IMR-90 (cell line): ENCODE results near the gene RGS9. TPM values are rescaled to one million over a fixed set of nuclear protein-coding genes. Genes with fewer than 3 reads are reported as not detected.

Experiments
- ATAC-seq: fragments of 200-7000 bp; cut with Tn5 transposase; 2 replicates; pipeline ENCODE4 v1.9.1; 2020; ENCODE audit warnings: low read depth, mild to moderate bottlenecking, moderate library complexity
- BruUV-seq: library from RNA; stranded (reverse); fragments of 400-500 nt; replicated peaks from 2 replicates; lab custom pipeline; 2021; lab: Mats Ljungman, UMichigan
- CTCF ChIA-PET: fragments of 300-600 bp; formaldehyde crosslinking; extraction: SDS; loops from one replicate; lab custom pipeline; 2021; ENCODE audit warnings: antibody characterized with exemption; lab: Yijun Ruan, JAX
- POLR2A ChIA-PET: fragments of 300-600 bp; sonication (Branson Sonifier 250); formaldehyde crosslinking; loops from one replicate; lab custom pipeline; 2022; ENCODE audit warnings: antibody characterized with exemption; ENCODE audit not compliant: unreplicated experiment; lab: Charles Lee
- DNase-seq: peaks from one replicate; pipeline ENCODE4 v3.0.0; 2013
- H2AFZ ChIP-seq: replicated peaks from 2 replicates; pipeline ENCODE3; 2013; ENCODE audit warnings: low read length, mild to moderate bottlenecking; ENCODE audit not compliant: poor library complexity
- H2AK5ac ChIP-seq: 2 replicates; pipeline ENCODE4 v1.6.1; 2013; ENCODE audit warnings: low read depth, low read length, inconsistent platforms
- H2AK9ac ChIP-seq: replicated peaks from 2 replicates; pipeline ENCODE3; 2013; ENCODE audit warnings: mild to moderate bottlenecking, low read depth, low read length, moderate library complexity; ENCODE audit not compliant: poor library complexity
- H2BK120ac ChIP-seq: 2 replicates; pipeline ENCODE4 v1.6.1; 2013; ENCODE audit warnings: low read depth, low read length, inconsistent platforms
- H2BK15ac ChIP-seq: 3 replicates; pipeline ENCODE4 v1.6.1; 2013; ENCODE audit warnings: low read depth, low read length, inconsistent platforms
- H2BK20ac ChIP-seq: 2 replicates; pipeline ENCODE4 v1.6.1; 2013; ENCODE audit warnings: low read depth, mild to moderate bottlenecking, inconsistent platforms, low read length, moderate library complexity
- H2BK5ac ChIP-seq: 2 replicates; pipeline ENCODE4 v1.6.1; 2013; ENCODE audit warnings: mild to moderate bottlenecking, low read depth, low read length, inconsistent platforms; ENCODE audit not compliant: poor library complexity, severe bottlenecking
- H3K14ac ChIP-seq: replicated peaks from 2 replicates; pipeline ENCODE4 v1.6.1; 2013; ENCODE audit warnings: low read depth, low read length, inconsistent platforms
- H3K18ac ChIP-seq: 2 replicates; pipeline ENCODE4 v1.6.1; 2013; ENCODE audit warnings: low read depth, low read length, control low read depth
- H3K23ac ChIP-seq: 2 replicates; pipeline ENCODE4 v1.6.1; 2013; ENCODE audit warnings: low read depth, low read length, inconsistent platforms
- H3K27ac ChIP-seq: 2 replicates; pipeline ENCODE4 v1.5.1; 2013; ENCODE audit warnings: mild to moderate bottlenecking, control low read depth, low read length; ENCODE audit not compliant: insufficient read depth
- H3K27me3 ChIP-seq: 2 replicates; pipeline ENCODE4 v1.6.1; 2013; ENCODE audit warnings: low read length; ENCODE audit not compliant: control insufficient read depth, insufficient read depth
- H3K36me3 ChIP-seq: 2 replicates; pipeline ENCODE4 v1.6.1; 2013; ENCODE audit warnings: low read length, mixed read lengths; ENCODE audit not compliant: control insufficient read depth, insufficient read depth
- H3K4ac ChIP-seq: 2 replicates; pipeline ENCODE4 v1.6.1; 2013; ENCODE audit warnings: low read depth, low read length, inconsistent platforms
- H3K4me1 ChIP-seq: 2 replicates; pipeline ENCODE4 v1.6.1; 2013; ENCODE audit warnings: low read length, mixed read lengths; ENCODE audit not compliant: control insufficient read depth, insufficient read depth
- H3K4me2 ChIP-seq: 2 replicates; pipeline ENCODE4 v1.6.1; 2013; ENCODE audit warnings: low read depth, mild to moderate bottlenecking, control low read depth, low read length, moderate library complexity
- H3K4me3 ChIP-seq: 2 replicates; pipeline ENCODE4 v1.5.1; 2013; ENCODE audit warnings: low read depth, mild to moderate bottlenecking, control low read depth, low read length, moderate library complexity; ENCODE audit not compliant: insufficient read depth
- H3K56ac ChIP-seq: 2 replicates; pipeline ENCODE4 v1.6.1; 2013; ENCODE audit warnings: low read length, inconsistent platforms; ENCODE audit not compliant: insufficient read depth; ENCODE audit errors: extremely low read depth
- H3K79me1 ChIP-seq, 2 experiments: 2 replicates each; pipeline ENCODE4 v1.6.1; 2013; ENCODE audit warnings: low read length in 2 of 2, inconsistent platforms in 1 of 2, low read depth in 1 of 2
- H3K9ac ChIP-seq: 2 replicates; pipeline ENCODE4 v1.6.1; 2013; ENCODE audit warnings: low read depth, low read length, control low read depth
- H3K9me1 ChIP-seq: 2 replicates; pipeline ENCODE4 v1.6.1; 2013; ENCODE audit warnings: low read length, inconsistent platforms; ENCODE audit not compliant: insufficient read depth
- H3K9me3 ChIP-seq: 2 replicates; pipeline ENCODE4 v1.6.1; 2013; ENCODE audit warnings: low read length; ENCODE audit not compliant: control insufficient read depth, insufficient read depth
- H4K20me1 ChIP-seq: 2 replicates; pipeline ENCODE4 v1.6.1; 2013; ENCODE audit warnings: low read length, inconsistent platforms; ENCODE audit not compliant: insufficient read depth
- H4K5ac ChIP-seq: 2 replicates; pipeline ENCODE4 v1.6.1; 2013; ENCODE audit warnings: mild to moderate bottlenecking, low read depth, low read length, control low read depth
- H4K8ac ChIP-seq, 2 experiments: 2 replicates each; pipeline ENCODE4 v1.6.1; 2013; ENCODE audit warnings: low read depth in 2 of 2, low read length in 2 of 2, control low read depth in 1 of 2, inconsistent platforms in 1 of 2
- H4K91ac ChIP-seq: 2 replicates; pipeline ENCODE4 v1.6.1; 2013; ENCODE audit warnings: low read depth, low read length, inconsistent platforms; ENCODE audit not compliant: insufficient read depth
- CHD1 ChIP-seq: IDR thresholded peaks from 2 replicates; pipeline ENCODE4 v1.6.1; 2012; ENCODE audit warnings: low read depth, low read length, improper control_type of control experiment
- FOS ChIP-seq: fragments of 150-350 bp; IDR thresholded peaks from 2 replicates; pipeline ENCODE4 v1.6.1; 2016; ENCODE audit warnings: low read depth, low read length
- MXI1 ChIP-seq: IDR thresholded peaks from 2 replicates; pipeline ENCODE4 v1.6.1; 2012; ENCODE audit warnings: low read depth, mild to moderate bottlenecking, low read length, moderate library complexity, borderline replicate concordance
- POLR2A ChIP-seq: IDR thresholded peaks from 2 replicates; pipeline ENCODE4 v1.6.1; 2012; ENCODE audit warnings: mild to moderate bottlenecking, low read depth, low read length
- SMC3 ChIP-seq: fragments of 150-350 bp; IDR thresholded peaks from 2 replicates; pipeline ENCODE4 v1.6.1; 2016; ENCODE audit warnings: low read depth, mild to moderate bottlenecking, antibody characterized with exemption, low read length, moderate library complexity
- WGBS, 2 experiments: methylation state at CpG; one replicate each; pipeline versions ENCODE4 v1.1.5 to v1.1.7; 2013; ENCODE audit warnings: missing lambda C conversion rate in 2 of 2; ENCODE audit not compliant: insufficient read length in 1 of 2; ENCODE audit errors: extremely low coverage in 2 of 2; 5-methylcytosine and 5-hydroxymethylcytosine counted together
- dilution Hi-C: fragments of 300-500 bp; cut with HindIII; formaldehyde crosslinking; loops from one replicate; pipeline ENCODE4 v1.14.3; 2018; ENCODE audit warnings: low sequenced_read_pairs; ENCODE audit not compliant: unreplicated experiment
- in situ Hi-C: fragments of 300-500 bp; cut with MboI; formaldehyde crosslinking; loops from 3 replicates; pipeline ENCODE4 v1.14.3; 2019; ENCODE audit warnings: low sequenced_read_pairs, inconsistent platforms, mixed read lengths
- intact Hi-C: fragments of 100-400 bp; cut with micrococcal nuclease; formaldehyde crosslinking; loops from 2 replicates; pipeline ENCODE4 v1.10.0; 2022
- polyA plus RNA-seq, 3 experiments: library from polyadenylated mRNA; depleted of rRNA; stranded (reverse); fragments of >200 nt; gene quantifications; 2 replicates each; pipeline ENCODE4 v1.2.3, GENCODE V29; 2012; ENCODE audit warnings: low replicate concordance in 1 of 3
- total RNA-seq: library from RNA; depleted of rRNA; stranded (reverse); fragments of >200 nt; gene quantifications from 2 replicates; pipeline ENCODE4 v1.2.3, GENCODE V29; 2012
- TF ChIP-seq, protein P1 (sequence below): fragments of 150-350 bp; IDR thresholded peaks from 2 replicates; pipeline ENCODE4 v1.6.1; 2017; ENCODE audit warnings: mild to moderate bottlenecking, antibody characterized with exemption, low read length, low read depth
- TF ChIP-seq, protein P2 (sequence below): fragments of 150-350 bp; IDR thresholded peaks from 2 replicates; pipeline ENCODE4 v1.6.1; 2016; ENCODE audit warnings: low read depth, mild to moderate bottlenecking, low read length, moderate library complexity, borderline replicate concordance

Gene RGS9
- total and polyA plus RNA-seq, 2 of the 4 experiments (the other 2 are of a cell fraction) = 0.90 to 1.1 TPM

- Histone ChIP-seq H3K4me2 (no peak overlapping the region), H2AFZ (no peak overlapping the region), H3K4me1 (no peaks in the 10 kb centered on the region), H3K36me3 (no peaks in the 10 kb centered on the region), H2AK9ac (no peak overlapping the region), H3K18ac (no peak overlapping the region), H2BK15ac (no peak overlapping the region), H4K8ac (no peak overlapping the region), H3K56ac (no peak overlapping the region), H4K91ac (no peak overlapping the region), H3K4ac (no peak overlapping the region), H3K14ac (no peak overlapping the region), H4K20me1 (no peaks in the 10 kb centered on the region), H3K27me3 (no peaks in the 10 kb centered on the region; the same call in 1 of the 2 replicates), H2BK20ac (no peak overlapping the region), H3K27ac (no peak overlapping the region), H3K23ac (no peak overlapping the region), H2BK5ac (no peak overlapping the region), H3K9ac (no peak overlapping the region), H4K5ac (no peak overlapping the region), H2BK120ac (no peak overlapping the region), H3K4me3 (no peak overlapping the region), H2AK5ac (no peak overlapping the region), H3K79me1 (peaks cover 2 to 5% of the 10 kb centered on the region in 2 experiments; a peak in 1 of 4 replicates), H3K9me3 (no peaks in the 10 kb centered on the region), H3K9me1 (peaks cover 3% of the 10 kb centered on the region; the same call in 1 of the 2 replicates)
- in situ Hi-C loops = no loop called here
- no peak for DNase-seq
- ChIA-PET CTCF (interaction anchor here (0.8 kb wide), 1 partner anchor 8 kb away, joined by 8 read pairs; the partner anchor contains the start of gene RGS9), POLR2A (no interaction called here)
- no TSS peak for BruUV-seq
- intact Hi-C loops = no loop called here
- no peak for TF ChIP-seq FOS
- no peak for TF ChIP-seq CHD1
- TF ChIP-seq POLR2A = no peak
- TF ChIP-seq, protein P1, sequence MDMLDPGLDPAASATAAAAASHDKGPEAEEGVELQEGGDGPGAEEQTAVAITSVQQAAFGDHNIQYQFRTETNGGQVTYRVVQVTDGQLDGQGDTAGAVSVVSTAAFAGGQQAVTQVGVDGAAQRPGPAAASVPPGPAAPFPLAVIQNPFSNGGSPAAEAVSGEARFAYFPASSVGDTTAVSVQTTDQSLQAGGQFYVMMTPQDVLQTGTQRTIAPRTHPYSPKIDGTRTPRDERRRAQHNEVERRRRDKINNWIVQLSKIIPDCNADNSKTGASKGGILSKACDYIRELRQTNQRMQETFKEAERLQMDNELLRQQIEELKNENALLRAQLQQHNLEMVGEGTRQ = no peak
- TF ChIP-seq MXI1 = no peak
- no peak for TF ChIP-seq SMC3
- TF ChIP-seq, protein P2, sequence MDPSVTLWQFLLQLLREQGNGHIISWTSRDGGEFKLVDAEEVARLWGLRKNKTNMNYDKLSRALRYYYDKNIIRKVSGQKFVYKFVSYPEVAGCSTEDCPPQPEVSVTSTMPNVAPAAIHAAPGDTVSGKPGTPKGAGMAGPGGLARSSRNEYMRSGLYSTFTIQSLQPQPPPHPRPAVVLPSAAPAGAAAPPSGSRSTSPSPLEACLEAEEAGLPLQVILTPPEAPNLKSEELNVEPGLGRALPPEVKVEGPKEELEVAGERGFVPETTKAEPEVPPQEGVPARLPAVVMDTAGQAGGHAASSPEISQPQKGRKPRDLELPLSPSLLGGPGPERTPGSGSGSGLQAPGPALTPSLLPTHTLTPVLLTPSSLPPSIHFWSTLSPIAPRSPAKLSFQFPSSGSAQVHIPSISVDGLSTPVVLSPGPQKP = no peak
- ATAC-seq = no peak
- dilution Hi-C loops = no loop called here
- no CpG with 5 or more reads among the region's 11 CpGs for WGBS, 2 experiments
These were observed 8.6 kb downstream of the RGS9 start for GRCh38 chr17:65145743-65146142.
